Neural progenitor cell (in vitro differentiated cells): Measurements from ENCODE around the gene MEGF6. TPM values are rescaled to one million over a fixed set of nuclear protein-coding genes. Genes with fewer than 3 reads are reported as not detected.

ENCODE experiments used
- DNase-seq: peaks from one replicate; pipeline ENCODE4 v3.0.0-alpha.2; 2016; ENCODE audit warnings: low spot score
- H2AFZ ChIP-seq: fragments of 200-600 bp; sonication (generic); replicated peaks from 2 replicates; pipeline ENCODE4 v1.6.1; 2016; ENCODE audit warnings: antibody characterized with exemption
- H3F3A ChIP-seq: fragments of 200-600 bp; sonication (generic); 2 replicates; pipeline ENCODE4 v1.6.1; 2016; ENCODE audit warnings: antibody characterized with exemption, low read depth
- H3K27ac ChIP-seq: fragments of 200-600 bp; sonication (generic); 2 replicates; pipeline ENCODE4 v1.5.1; 2016; ENCODE audit warnings: mild to moderate bottlenecking
- H3K27me3 ChIP-seq: fragments of 200-600 bp; sonication (generic); 2 replicates; pipeline ENCODE4 v1.6.1; 2016; ENCODE audit warnings: mild to moderate bottlenecking, moderate library complexity
- H3K36me3 ChIP-seq: fragments of 200-600 bp; sonication (generic); 2 replicates; pipeline ENCODE4 v1.5.1; 2016
- H3K4me1 ChIP-seq: fragments of 200-600 bp; sonication (generic); 2 replicates; pipeline ENCODE4 v1.6.1; 2016; ENCODE audit warnings: mixed run types
- H3K4me2 ChIP-seq: fragments of 200-600 bp; sonication (generic); 2 replicates; pipeline ENCODE4 v1.6.1; 2016
- H3K4me3 ChIP-seq: fragments of 200-600 bp; sonication (generic); 2 replicates; pipeline ENCODE4 v1.5.1; 2016
- H3K79me2 ChIP-seq: fragments of 200-600 bp; sonication (generic); 2 replicates; pipeline ENCODE4 v1.6.1; 2016; ENCODE audit warnings: low read depth
- H3K9ac ChIP-seq: fragments of 200-600 bp; sonication (generic); 2 replicates; pipeline ENCODE4 v1.6.1; 2016
- H3K9me3 ChIP-seq: fragments of 200-600 bp; sonication (generic); 2 replicates; pipeline ENCODE4 v1.5.1; 2016; ENCODE audit warnings: low read depth
- H4K20me1 ChIP-seq: fragments of 200-600 bp; sonication (generic); 2 replicates; pipeline ENCODE4 v1.6.1; 2016; ENCODE audit warnings: low read depth
- H3K27ac Mint-ChIP-seq: 3 replicates; pipeline ENCODE4 v1.8.0; 2021; ENCODE audit warnings: mixed read lengths
- H3K27me3 Mint-ChIP-seq: 2 replicates; pipeline ENCODE4 v1.8.0; 2022; ENCODE audit warnings: low read depth, mild to moderate bottlenecking, inconsistent platforms, moderate library complexity, mixed read lengths; ENCODE audit not compliant: insufficient read depth
- H3K36me3 Mint-ChIP-seq: 3 replicates; pipeline ENCODE4 v1.8.0; 2021; ENCODE audit warnings: mixed read lengths
- H3K4me1 Mint-ChIP-seq: 3 replicates; pipeline ENCODE4 v1.8.0; 2021; ENCODE audit warnings: mixed read lengths
- H3K4me3 Mint-ChIP-seq: 3 replicates; pipeline ENCODE4 v1.8.0; 2021; ENCODE audit warnings: mild to moderate bottlenecking, moderate library complexity, mixed read lengths
- H3K9me3 Mint-ChIP-seq: 3 replicates; pipeline ENCODE4 v1.8.0; 2020; ENCODE audit warnings: mixed read lengths
- EZH2 ChIP-seq: fragments of 200-600 bp; sonication (generic); IDR thresholded peaks from 2 replicates; pipeline ENCODE4 v1.6.1; 2017; ENCODE audit warnings: antibody characterized with exemption, mild to moderate bottlenecking, moderate library complexity
- EZH2phosphoT487 ChIP-seq: fragments of 200-600 bp; sonication (generic); IDR thresholded peaks from 2 replicates; pipeline ENCODE4 v1.6.1; 2017; ENCODE audit warnings: antibody characterized with exemption
- total RNA-seq: library from RNA; depleted of rRNA; stranded (reverse); fragments of >200 nt; gene quantifications from 2 replicates; pipeline ENCODE4 v1.2.3, GENCODE V29; 2015; ENCODE audit warnings: low replicate concordance
- TF ChIP-seq, protein P1 (sequence below): fragments of 200-600 bp; sonication (generic); IDR thresholded peaks from 2 replicates; pipeline ENCODE4 v1.5.1; 2017; ENCODE audit warnings: antibody characterized with exemption, mild to moderate bottlenecking

The MEGF6 gene
- total RNA-seq, 1 donor from 2014 or later, result 1.7 TPM

DNA sequence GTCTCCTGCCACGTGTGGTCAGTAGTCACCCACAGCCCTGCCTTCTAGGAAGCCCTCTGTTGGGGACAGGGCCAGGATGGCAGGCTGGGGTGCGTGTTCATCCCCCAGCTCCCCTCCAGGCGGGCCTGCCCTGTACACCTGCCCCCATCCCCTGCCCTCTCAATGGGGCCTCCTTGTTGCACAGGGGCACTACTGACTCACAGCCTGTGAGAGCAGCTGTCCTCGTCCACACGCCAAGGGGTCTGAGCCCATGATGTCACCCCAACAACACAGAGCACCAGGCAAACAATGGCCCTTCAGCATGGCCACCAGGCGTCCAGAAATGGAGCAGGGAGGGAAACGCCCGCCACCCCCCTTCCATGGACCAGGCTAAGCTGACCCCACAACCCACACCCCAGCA is 92.6 kb downstream of the MEGF6 start:
- no peak overlapping the region for H3K27ac Mint-ChIP-seq
- H3K4me3 Mint-ChIP-seq, result no peak overlapping the region
- DNase-seq, result no peak

DNA sequence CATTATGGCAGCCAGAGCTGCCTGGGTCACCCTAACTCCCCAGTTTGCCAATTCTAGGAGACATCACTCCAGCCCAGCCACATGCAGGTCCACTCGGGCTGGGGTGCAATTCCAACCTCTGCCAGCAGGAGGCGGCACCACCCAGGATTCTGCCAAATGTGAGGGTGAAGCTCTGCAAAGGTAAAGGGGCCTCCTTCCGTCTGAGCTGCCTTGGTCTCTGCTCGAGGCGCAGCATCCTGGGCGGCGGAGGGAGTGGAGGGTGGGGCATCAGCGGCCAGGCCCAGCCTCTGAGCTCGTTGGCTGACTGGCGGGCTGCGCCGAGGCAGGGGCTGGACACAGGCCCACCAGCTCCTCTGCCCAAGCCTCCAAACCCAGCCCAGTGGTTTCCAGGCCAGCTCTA is 93.1 kb downstream of the MEGF6 start:
- no peaks in the 10 kb centered on the region for H3K9me3 Mint-ChIP-seq
- Histone ChIP-seq H3K79me2 (no peaks in the 10 kb centered on the region), H3K4me2 (no peak overlapping the region), H3K36me3 (no peaks in the 10 kb centered on the region), H3K9me3 (no peaks in the 10 kb centered on the region), H3K9ac (no peak overlapping the region), H3K27me3 (no peaks in the 10 kb centered on the region), H3K27ac (no peak overlapping the region), H3K4me3 (no peak overlapping the region), H2AFZ (no peak overlapping the region), H4K20me1 (peaks cover 14% of the 10 kb centered on the region), H3K4me1 (peaks cover 3% of the 10 kb centered on the region), H3F3A (no peaks in the 10 kb centered on the region)
- no peak overlapping the region for H3K27ac Mint-ChIP-seq
- TF ChIP-seq, protein P1, sequence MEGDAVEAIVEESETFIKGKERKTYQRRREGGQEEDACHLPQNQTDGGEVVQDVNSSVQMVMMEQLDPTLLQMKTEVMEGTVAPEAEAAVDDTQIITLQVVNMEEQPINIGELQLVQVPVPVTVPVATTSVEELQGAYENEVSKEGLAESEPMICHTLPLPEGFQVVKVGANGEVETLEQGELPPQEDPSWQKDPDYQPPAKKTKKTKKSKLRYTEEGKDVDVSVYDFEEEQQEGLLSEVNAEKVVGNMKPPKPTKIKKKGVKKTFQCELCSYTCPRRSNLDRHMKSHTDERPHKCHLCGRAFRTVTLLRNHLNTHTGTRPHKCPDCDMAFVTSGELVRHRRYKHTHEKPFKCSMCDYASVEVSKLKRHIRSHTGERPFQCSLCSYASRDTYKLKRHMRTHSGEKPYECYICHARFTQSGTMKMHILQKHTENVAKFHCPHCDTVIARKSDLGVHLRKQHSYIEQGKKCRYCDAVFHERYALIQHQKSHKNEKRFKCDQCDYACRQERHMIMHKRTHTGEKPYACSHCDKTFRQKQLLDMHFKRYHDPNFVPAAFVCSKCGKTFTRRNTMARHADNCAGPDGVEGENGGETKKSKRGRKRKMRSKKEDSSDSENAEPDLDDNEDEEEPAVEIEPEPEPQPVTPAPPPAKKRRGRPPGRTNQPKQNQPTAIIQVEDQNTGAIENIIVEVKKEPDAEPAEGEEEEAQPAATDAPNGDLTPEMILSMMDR, result peak; percentile 59
- no peak for TF ChIP-seq EZH2phosphoT487
- no peak for DNase-seq
- no peaks in the 10 kb centered on the region for H3K4me1 Mint-ChIP-seq
- H3K27me3 Mint-ChIP-seq, result no peaks in the 10 kb centered on the region
- H3K4me3 Mint-ChIP-seq, result no peak overlapping the region
- H3K36me3 Mint-ChIP-seq, result no peaks in the 10 kb centered on the region

More for the DNA sequence above, 92.6 kb downstream of the MEGF6 start:
- H3K27ac ChIP-seq, result no peak overlapping the region
- Mint-ChIP-seq H3K4me1 (no peaks in the 10 kb centered on the region), H3K36me3 (no peaks in the 10 kb centered on the region), H3K27me3 (no peaks in the 10 kb centered on the region), H3K9me3 (no peaks in the 10 kb centered on the region)
- H3K36me3 ChIP-seq, result no peaks in the 10 kb centered on the region
- no peak overlapping the region for H2AFZ ChIP-seq
- no peaks in the 10 kb centered on the region for H3K79me2 ChIP-seq
- peaks cover 15% of the 10 kb centered on the region for H4K20me1 ChIP-seq
- H3K9me3 ChIP-seq, result no peaks in the 10 kb centered on the region
- no peak overlapping the region for H3K4me3 ChIP-seq
- no peaks in the 10 kb centered on the region for H3F3A ChIP-seq
- peaks cover 3% of the 10 kb centered on the region for H3K4me1 ChIP-seq
- H3K27me3 ChIP-seq, result no peaks in the 10 kb centered on the region
- TF ChIP-seq EZH2phosphoT487, result no peak
- no peak overlapping the region for H3K9ac ChIP-seq
- no peak overlapping the region for H3K4me2 ChIP-seq

- Mint-ChIP-seq H3K27ac (no peak overlapping the region), H3K36me3 (peaks cover 3% of the 10 kb centered on the region), H3K9me3 (no peaks in the 10 kb centered on the region), H3K27me3 (no peaks in the 10 kb centered on the region), H3K4me1 (no peaks in the 10 kb centered on the region), H3K4me3 (no peak overlapping the region)
- Histone ChIP-seq H2AFZ (no peak overlapping the region), H3F3A (no peaks in the 10 kb centered on the region), H3K4me1 (no peaks in the 10 kb centered on the region), H3K79me2 (no peaks in the 10 kb centered on the region), H3K4me2 (no peak overlapping the region), H3K27me3 (no peaks in the 10 kb centered on the region), H3K4me3 (no peak overlapping the region), H3K27ac (no peak overlapping the region), H3K9ac (no peak overlapping the region), H3K9me3 (no peaks in the 10 kb centered on the region), H4K20me1 (peaks cover 6% of the 10 kb centered on the region), H3K36me3 (no peaks in the 10 kb centered on the region)
- TF ChIP-seq EZH2 (no peak), EZH2phosphoT487 (no peak)
- TF ChIP-seq, protein P1, result no peak
- DNase-seq, result no peak
Measured at GRCh38 chr1:3516911-3517675, 94.2 kb downstream of the MEGF6 start.

- no peak overlapping the region for H2AFZ ChIP-seq
- H4K20me1 ChIP-seq, result peaks cover 6% of the 10 kb centered on the region
- Mint-ChIP-seq H3K36me3 (peaks cover 3% of the 10 kb centered on the region), H3K4me1 (no peaks in the 10 kb centered on the region), H3K27ac (no peak overlapping the region), H3K4me3 (no peak overlapping the region), H3K9me3 (no peaks in the 10 kb centered on the region), H3K27me3 (no peaks in the 10 kb centered on the region)
- H3K27me3 ChIP-seq, result no peaks in the 10 kb centered on the region
- TF ChIP-seq EZH2phosphoT487 (no peak), EZH2 (no peak)
- TF ChIP-seq, protein P1, result no peak
- H3K4me3 ChIP-seq, result no peak overlapping the region
- H3K79me2 ChIP-seq, result no peaks in the 10 kb centered on the region
- no peaks in the 10 kb centered on the region for H3K4me1 ChIP-seq
- no peak overlapping the region for H3K27ac ChIP-seq
- H3K9me3 ChIP-seq, result no peaks in the 10 kb centered on the region
- H3K36me3 ChIP-seq, result no peaks in the 10 kb centered on the region
- no peaks in the 10 kb centered on the region for H3F3A ChIP-seq
- DNase-seq, result no peak
- H3K4me2 ChIP-seq, result no peak overlapping the region
- no peak overlapping the region for H3K9ac ChIP-seq
Measured at GRCh38 chr1:3516481-3516869, 94.8 kb downstream of the MEGF6 start.
